ENCODE results near the gene C1QTNF12. TPM values are rescaled to one million over a fixed set of nuclear protein-coding genes. Genes with fewer than 3 reads are reported as not detected.

Gene C1QTNF12
- total RNA-seq, 2 donors from 2014 or later = not detected

DNA sequence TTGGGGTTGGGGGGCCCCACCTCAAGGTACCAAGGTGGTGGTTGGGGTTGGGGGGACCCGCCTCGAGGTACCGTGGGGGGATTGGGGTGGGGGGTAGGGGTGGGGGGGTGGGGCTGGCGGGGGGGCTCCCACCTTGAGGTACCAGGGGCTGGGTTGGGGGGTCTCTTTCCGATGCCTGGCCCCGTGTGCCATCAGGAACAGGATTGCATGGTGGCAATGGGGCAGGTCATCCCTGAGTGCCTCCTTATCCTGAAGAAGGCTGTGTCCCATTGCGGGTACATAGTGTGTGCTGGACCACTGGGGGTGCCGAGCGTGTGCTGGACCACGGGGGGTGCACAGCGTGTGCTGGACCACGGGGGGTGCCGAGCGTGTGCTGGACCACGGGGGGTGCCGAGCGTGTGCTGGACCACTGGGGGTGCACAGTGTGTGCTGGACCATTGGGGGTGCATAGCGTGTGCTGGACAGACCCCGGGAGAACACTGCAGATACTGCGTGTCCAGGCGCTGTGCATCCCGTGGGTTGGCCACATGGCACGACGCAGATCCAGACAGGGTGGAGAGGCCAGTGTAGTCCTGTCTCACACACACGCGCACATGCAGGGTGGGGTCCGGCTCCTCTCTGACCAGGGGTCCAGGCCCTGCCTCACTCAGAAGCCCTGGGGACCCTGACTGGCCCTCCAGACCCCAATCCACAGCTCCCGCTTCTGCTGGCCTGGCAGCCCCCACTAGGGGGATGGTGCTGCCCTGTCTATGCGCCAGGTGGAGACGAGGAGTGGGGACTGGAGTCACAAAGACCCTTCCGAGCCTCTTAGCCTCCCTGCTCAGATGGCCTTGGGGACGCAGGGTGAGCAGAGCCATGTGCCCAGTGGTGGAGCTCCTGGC is 37.9 kb upstream of the C1QTNF12 start:
- no peak overlapping the region for H3K4me3 ChIP-seq
- TF ChIP-seq, protein P1, sequence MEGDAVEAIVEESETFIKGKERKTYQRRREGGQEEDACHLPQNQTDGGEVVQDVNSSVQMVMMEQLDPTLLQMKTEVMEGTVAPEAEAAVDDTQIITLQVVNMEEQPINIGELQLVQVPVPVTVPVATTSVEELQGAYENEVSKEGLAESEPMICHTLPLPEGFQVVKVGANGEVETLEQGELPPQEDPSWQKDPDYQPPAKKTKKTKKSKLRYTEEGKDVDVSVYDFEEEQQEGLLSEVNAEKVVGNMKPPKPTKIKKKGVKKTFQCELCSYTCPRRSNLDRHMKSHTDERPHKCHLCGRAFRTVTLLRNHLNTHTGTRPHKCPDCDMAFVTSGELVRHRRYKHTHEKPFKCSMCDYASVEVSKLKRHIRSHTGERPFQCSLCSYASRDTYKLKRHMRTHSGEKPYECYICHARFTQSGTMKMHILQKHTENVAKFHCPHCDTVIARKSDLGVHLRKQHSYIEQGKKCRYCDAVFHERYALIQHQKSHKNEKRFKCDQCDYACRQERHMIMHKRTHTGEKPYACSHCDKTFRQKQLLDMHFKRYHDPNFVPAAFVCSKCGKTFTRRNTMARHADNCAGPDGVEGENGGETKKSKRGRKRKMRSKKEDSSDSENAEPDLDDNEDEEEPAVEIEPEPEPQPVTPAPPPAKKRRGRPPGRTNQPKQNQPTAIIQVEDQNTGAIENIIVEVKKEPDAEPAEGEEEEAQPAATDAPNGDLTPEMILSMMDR (IDR thresholded peaks at IDR 0.05) = no peak
- H3K9me3 ChIP-seq = no peaks in the 10 kb centered on the region
- no peaks in the 10 kb centered on the region for H3K36me3 ChIP-seq
- H3K4me1 ChIP-seq = peaks cover 0 to 9% of the 10 kb centered on the region in 2 donors
- no peak overlapping the region for H3K27ac ChIP-seq
- DNase-seq (ENCODE audit: low spot score) = no peak
- peaks cover 0 to 8% of the 10 kb centered on the region in 2 donors for H3K27me3 ChIP-seq

DNA sequence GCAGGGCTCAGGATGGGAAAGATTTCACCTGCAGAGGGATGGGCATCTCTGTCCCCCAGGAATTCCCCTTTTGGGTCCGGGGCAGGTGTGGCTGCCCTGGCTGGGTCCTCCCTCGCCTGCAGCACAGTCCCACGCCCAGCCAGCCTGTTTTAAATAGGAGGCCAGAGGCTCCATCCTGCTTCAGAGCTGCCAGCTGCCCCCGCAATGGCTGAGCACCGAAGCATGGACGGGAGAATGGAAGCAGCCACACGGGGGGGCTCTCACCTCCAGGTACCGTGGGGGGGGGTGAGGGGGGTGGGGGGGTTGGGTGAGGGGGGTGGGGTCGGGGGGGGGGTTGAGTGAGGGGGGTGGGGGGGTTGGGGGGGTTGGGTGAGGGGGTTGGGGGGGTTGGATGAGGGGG is 37.3 kb upstream of the C1QTNF12 start:
- Histone ChIP-seq H3K9me3 (no peaks in the 10 kb centered on the region), H3K36me3 (no peaks in the 10 kb centered on the region), H3K27ac (no peak overlapping the region), H3K4me3 (no peak overlapping the region), H3K27me3 (peaks cover 0 to 8% of the 10 kb centered on the region in 2 donors), H3K4me1 (peaks cover 0 to 9% of the 10 kb centered on the region in 2 donors)
- no peak for DNase-seq (ENCODE audit: low spot score)
- TF ChIP-seq, protein P1 (IDR thresholded peaks at IDR 0.05) = no peak

DNA sequence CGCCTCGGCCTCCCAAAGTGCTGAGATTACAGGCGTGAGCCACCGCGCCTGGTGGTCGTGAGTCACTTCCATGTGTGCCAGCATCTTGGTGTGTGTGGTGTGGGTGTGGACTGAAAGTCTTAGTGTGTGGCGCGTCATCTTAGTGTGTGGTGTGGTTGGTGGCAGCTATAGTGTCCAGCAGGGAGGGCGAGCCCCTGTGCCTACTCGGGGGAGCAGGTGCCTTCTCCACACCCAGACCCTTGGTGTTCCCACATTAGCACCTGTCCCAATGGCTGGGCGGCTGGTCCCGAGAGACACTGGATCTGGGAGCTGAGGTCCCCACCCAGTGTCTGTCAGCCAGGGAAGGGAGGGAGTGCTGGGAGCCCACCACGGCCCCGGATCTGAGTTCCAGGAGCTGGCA is 36.5 kb upstream of the C1QTNF12 start:
- H3K27ac ChIP-seq = no peak overlapping the region
- peaks cover 0 to 9% of the 10 kb centered on the region in 2 donors for H3K4me1 ChIP-seq
- no peaks in the 10 kb centered on the region for H3K9me3 ChIP-seq
- H3K36me3 ChIP-seq = no peaks in the 10 kb centered on the region
- peaks cover 0 to 8% of the 10 kb centered on the region in 2 donors for H3K27me3 ChIP-seq
- no peak overlapping the region for H3K4me3 ChIP-seq
- no peak for DNase-seq (ENCODE audit: low spot score)
- TF ChIP-seq, protein P1 (IDR thresholded peaks at IDR 0.05) = no peak

DNA sequence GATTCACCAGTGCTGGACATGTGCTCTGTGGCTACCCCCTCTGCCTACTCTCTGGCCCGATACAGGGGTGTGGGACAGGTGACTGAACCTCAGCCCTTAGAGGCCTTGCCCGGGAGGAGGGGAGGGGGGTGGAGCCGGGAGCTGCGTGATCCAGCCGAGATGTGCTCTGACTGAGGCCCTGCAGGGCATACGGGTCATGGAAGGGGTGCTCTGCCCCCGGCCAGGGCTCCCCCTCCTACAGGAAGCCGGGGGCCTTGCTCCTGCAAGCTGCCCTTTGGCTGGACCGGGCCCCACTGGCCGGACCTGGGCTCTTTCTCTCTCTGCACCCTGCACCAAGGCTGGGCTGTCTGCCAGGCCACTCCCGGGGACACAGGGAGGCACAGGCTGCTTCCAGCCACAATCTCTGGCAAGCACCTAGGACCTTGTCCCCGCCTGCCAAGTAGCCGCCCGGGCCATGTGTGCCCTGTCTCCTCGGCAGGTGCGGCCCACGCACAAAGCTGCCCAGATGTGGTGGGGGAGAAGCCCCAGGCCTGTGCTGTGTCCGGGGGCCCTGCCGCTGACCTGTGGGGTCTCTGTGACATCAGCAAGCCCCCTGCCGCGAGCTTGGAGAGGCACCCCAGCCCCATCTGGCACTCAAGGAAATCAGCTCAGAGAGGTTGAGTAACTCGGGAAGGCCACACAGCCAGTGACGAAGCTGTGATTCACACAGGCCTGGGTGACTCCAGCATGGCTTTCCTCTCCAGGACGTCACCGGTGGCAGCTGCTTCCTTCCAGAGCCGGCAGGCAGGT is 35.2 kb upstream of the C1QTNF12 start:
- H3K27me3 ChIP-seq = peaks cover 0 to 8% of the 10 kb centered on the region in 2 donors
- H3K9me3 ChIP-seq = no peaks in the 10 kb centered on the region
- peaks cover 0 to 9% of the 10 kb centered on the region in 2 donors for H3K4me1 ChIP-seq
- no peak overlapping the region for H3K4me3 ChIP-seq
- no peaks in the 10 kb centered on the region for H3K36me3 ChIP-seq
- TF ChIP-seq, protein P1 (IDR thresholded peaks at IDR 0.05) = no peak
- no peak for DNase-seq (ENCODE audit: low spot score)
- H3K27ac ChIP-seq = no peak overlapping the region

DNA sequence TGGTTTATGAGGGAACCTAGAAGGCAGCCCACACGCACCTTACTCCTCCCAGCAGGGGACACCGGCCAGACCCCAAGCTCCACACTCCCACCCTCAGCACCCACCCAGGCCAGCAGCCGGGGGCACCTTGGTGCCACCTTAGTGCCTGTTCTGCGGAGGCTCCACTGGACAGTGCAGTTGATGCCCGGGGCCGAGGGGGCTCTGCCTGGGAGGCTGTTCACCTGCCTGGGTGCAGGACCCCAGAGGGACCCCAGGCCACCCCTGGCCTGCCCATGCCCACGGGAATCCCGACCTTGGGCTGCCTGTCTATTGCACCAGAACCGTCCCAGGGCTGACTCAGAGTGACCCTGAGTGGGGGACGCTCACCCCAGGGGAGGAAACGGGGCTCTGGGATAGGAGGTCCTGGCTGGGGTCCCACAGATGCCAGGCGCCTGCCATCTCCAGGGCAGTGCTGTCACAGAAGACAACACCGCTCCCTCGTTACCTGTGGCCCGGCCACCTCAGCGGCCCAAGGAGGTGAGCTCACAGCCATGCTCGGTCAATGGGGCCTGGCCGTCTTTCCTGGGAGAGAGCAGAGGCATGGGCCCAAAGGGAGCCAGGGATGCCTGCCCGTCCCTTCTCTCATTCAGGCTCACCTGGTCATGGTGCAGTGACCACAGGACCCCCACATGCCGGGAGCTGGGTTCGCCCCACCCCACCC is 34.4 kb upstream of the C1QTNF12 start:
- no peak overlapping the region for H3K27ac ChIP-seq
- no peak for DNase-seq (ENCODE audit: low spot score)
- H3K36me3 ChIP-seq = no peaks in the 10 kb centered on the region
- H3K9me3 ChIP-seq = no peaks in the 10 kb centered on the region
- peaks cover 0 to 9% of the 10 kb centered on the region in 2 donors for H3K4me1 ChIP-seq
- H3K27me3 ChIP-seq = peaks cover 0 to under 1% of the 10 kb centered on the region in 2 donors
- no peak overlapping the region for H3K4me3 ChIP-seq
- TF ChIP-seq, protein P1 (IDR thresholded peaks at IDR 0.05) = no peak
